Hepatocyte (in vitro differentiated cells): Measurements from ENCODE around the gene MYH13. TPM values are rescaled to one million over a fixed set of nuclear protein-coding genes. Genes with fewer than 3 reads are reported as not detected.

ENCODE experiments used
- DNase-seq: peaks from one replicate; pipeline ENCODE4 v3.0.0-alpha.2; 2016; ENCODE audit warnings: low spot score
- H2AFZ ChIP-seq: fragments of 200-600 bp; sonication (generic); 2 replicates; pipeline ENCODE4 v1.6.0; 2016; ENCODE audit warnings: antibody characterized with exemption, mild to moderate bottlenecking
- H3K27ac ChIP-seq: fragments of 200-600 bp; sonication (generic); 2 replicates; pipeline ENCODE4 v1.5.1; 2016; ENCODE audit warnings: mild to moderate bottlenecking
- H3K27me3 ChIP-seq: fragments of 200-600 bp; sonication (generic); 2 replicates; pipeline ENCODE4 v1.6.1; 2016
- H3K36me3 ChIP-seq: fragments of 200-600 bp; sonication (generic); replicated peaks from 2 replicates; pipeline ENCODE4 v1.5.1; 2016; ENCODE audit warnings: low read depth; ENCODE audit not compliant: insufficient read depth
- H3K4me1 ChIP-seq: fragments of 200-600 bp; sonication (generic); 2 replicates; pipeline ENCODE4 v1.5.1; 2016; ENCODE audit warnings: mild to moderate bottlenecking, moderate library complexity; ENCODE audit not compliant: insufficient read depth
- H3K4me2 ChIP-seq: fragments of 200-600 bp; sonication (generic); 2 replicates; pipeline ENCODE4 v1.6.0; 2016
- H3K4me3 ChIP-seq: fragments of 200-600 bp; sonication (generic); 2 replicates; pipeline ENCODE4 v1.5.1; 2016; ENCODE audit warnings: mild to moderate bottlenecking
- H3K79me2 ChIP-seq: fragments of 200-600 bp; sonication (generic); 2 replicates; pipeline ENCODE4 v1.6.0; 2017; ENCODE audit warnings: mild to moderate bottlenecking
- H3K9me2 ChIP-seq: fragments of 200-600 bp; sonication (generic); replicated peaks from 2 replicates; pipeline ENCODE4 v1.6.0; 2017; ENCODE audit warnings: mild to moderate bottlenecking; ENCODE audit not compliant: insufficient read depth
- H3K9me3 ChIP-seq: fragments of 200-600 bp; sonication (generic); 2 replicates; pipeline ENCODE4 v1.5.1; 2016; ENCODE audit warnings: low read depth, mild to moderate bottlenecking
- H4K20me1 ChIP-seq: fragments of 200-600 bp; sonication (generic); 2 replicates; pipeline ENCODE4 v1.6.0; 2016; ENCODE audit warnings: mild to moderate bottlenecking; ENCODE audit not compliant: insufficient read depth, poor library complexity, severe bottlenecking
- CTCF ChIP-seq: fragments of 200-600 bp; sonication (generic); IDR thresholded peaks from 2 replicates; pipeline ENCODE4 v1.5.1; 2016; ENCODE audit warnings: antibody characterized with exemption, mild to moderate bottlenecking; ENCODE audit not compliant: poor library complexity
- EZH2 ChIP-seq: fragments of 200-600 bp; sonication (generic); IDR thresholded peaks from 2 replicates; pipeline ENCODE4 v1.6.1; 2016; ENCODE audit warnings: antibody characterized with exemption, mild to moderate bottlenecking, borderline replicate concordance
- EZH2phosphoT487 ChIP-seq: fragments of 200-600 bp; sonication (generic); IDR thresholded peaks from one replicate; pipeline ENCODE4 v1.6.1; 2018; ENCODE audit warnings: antibody characterized with exemption, mild to moderate bottlenecking, low read depth, moderate library complexity; ENCODE audit not compliant: unreplicated experiment, severe bottlenecking
- WGBS: methylation state at CpG from one replicate; pipeline ENCODE4 v1.1.6; 2016; ENCODE audit warnings: low lambda C conversion rate; ENCODE audit errors: missing lambda C conversion rate; 5-methylcytosine and 5-hydroxymethylcytosine counted together
- polyA plus RNA-seq: library from polyadenylated mRNA; unstranded; fragments of >200 nt; fragmentation: Nextera tagmentation; extraction: Ambion mirVana; gene quantifications from 2 replicates; pipeline ENCODE4 v1.2.1, GENCODE V29; 2016
- total RNA-seq: library from RNA; depleted of rRNA; stranded (reverse); fragments of >200 nt; gene quantifications from 2 replicates; pipeline ENCODE4 v1.2.3, GENCODE V29; 2014

The MYH13 gene
- total and polyA plus RNA-seq, 2 experiments from 2014 or later = 0.03 TPM; not detected in 1

- no peaks in the 10 kb centered on the region for H3K79me2 ChIP-seq
- H3K4me2 ChIP-seq = no peak overlapping the region
- no peaks in the 10 kb centered on the region for H3K9me2 ChIP-seq
- H2AFZ ChIP-seq = no peak overlapping the region
- no peaks in the 10 kb centered on the region for H3K27me3 ChIP-seq
- H4K20me1 ChIP-seq = no peaks in the 10 kb centered on the region
- H3K36me3 ChIP-seq = no peaks in the 10 kb centered on the region
- 69% methylated on average over 6 of the region's 6 CpGs for WGBS
- H3K4me1 ChIP-seq = no peaks in the 10 kb centered on the region
- H3K9me3 ChIP-seq = no peaks in the 10 kb centered on the region
- no peak overlapping the region for H3K27ac ChIP-seq
- TF ChIP-seq CTCF = no peak
- no peak overlapping the region for H3K4me3 ChIP-seq
- DNase-seq = no peak
Observed at GRCh38 chr17:10311131-10311530, 61.7 kb downstream of the MYH13 start.

- 94% methylated on average over 44 of the region's 44 CpGs for WGBS
- H3K9me3 ChIP-seq = no peaks in the 10 kb centered on the region
- DNase-seq = no peak
- TF ChIP-seq EZH2 (no peak), EZH2phosphoT487 (no peak), CTCF (no peak)
- peaks cover 3% of the 10 kb centered on the region for H3K27me3 ChIP-seq
- no peak overlapping the region for H3K4me3 ChIP-seq
- H3K4me2 ChIP-seq = no peak overlapping the region
- no peaks in the 10 kb centered on the region for H3K4me1 ChIP-seq
- no peaks in the 10 kb centered on the region for H4K20me1 ChIP-seq
- H3K27ac ChIP-seq = no peak overlapping the region
- H3K36me3 ChIP-seq = no peaks in the 10 kb centered on the region
- no peaks in the 10 kb centered on the region for H3K9me2 ChIP-seq
- no peaks in the 10 kb centered on the region for H3K79me2 ChIP-seq
- no peak overlapping the region for H2AFZ ChIP-seq
Observed at GRCh38 chr17:10309003-10309974, 63.5 kb downstream of the MYH13 start.

GRCh38 chr17:10306585-10306984 is 66.2 kb downstream of the MYH13 start:
- WGBS = 95% methylated on average over 5 of the region's 5 CpGs
- no peak overlapping the region for H2AFZ ChIP-seq
- peaks cover 3% of the 10 kb centered on the region for H3K27me3 ChIP-seq
- no peaks in the 10 kb centered on the region for H3K9me3 ChIP-seq
- H3K27ac ChIP-seq = no peak overlapping the region
- H3K79me2 ChIP-seq = no peaks in the 10 kb centered on the region
- no peak for DNase-seq
- H3K36me3 ChIP-seq = no peaks in the 10 kb centered on the region
- TF ChIP-seq EZH2 = no peak
- TF ChIP-seq CTCF = no peak
- TF ChIP-seq EZH2phosphoT487 = no peak
- no peaks in the 10 kb centered on the region for H3K9me2 ChIP-seq
- H3K4me1 ChIP-seq = no peaks in the 10 kb centered on the region
- no peak overlapping the region for H3K4me2 ChIP-seq
- H4K20me1 ChIP-seq = no peaks in the 10 kb centered on the region
- no peak overlapping the region for H3K4me3 ChIP-seq
